Tongue (tissue), 2 donors: Measurements from ENCODE around the gene THBS2. TPM values are rescaled to one million over a fixed set of nuclear protein-coding genes. Genes with fewer than 3 reads are reported as not detected.

Experiments used
- DNase-seq: peaks from one replicate; pipeline ENCODE4 v3.0.0-alpha.2; 2015
- total RNA-seq: library from RNA; depleted of rRNA; stranded (reverse); fragments of >200 nt; gene quantifications from one replicate; pipeline ENCODE4 v1.2.3, GENCODE V29; 2014

The THBS2 gene
- total RNA-seq, 1 donor from 2014 or later, result 89.3 TPM

- no peak for DNase-seq
These were observed 5.1 kb downstream of the THBS2 start for GRCh38 chr6:169248521-169248971.

GRCh38 chr6:169247991-169248390 is 5.7 kb downstream of the THBS2 start:
- DNase-seq, result no peak

GRCh38 chr6:169247419-169247818 is 6.2 kb downstream of the THBS2 start:
- DNase-seq, result no peak

- no peak for DNase-seq
These were observed 7.2 kb downstream of the THBS2 start for GRCh38 chr6:169246445-169246844.

GRCh38 chr6:169244684-169245383 is 8.8 kb downstream of the THBS2 start:
- no peak for DNase-seq

GRCh38 chr6:169243661-169244060 is 10.0 kb downstream of the THBS2 start:
- DNase-seq, result no peak

- DNase-seq, result no peak
These were observed 10.5 kb downstream of the THBS2 start for GRCh38 chr6:169243186-169243585.

- no peak for DNase-seq
These were observed 11.8 kb downstream of the THBS2 start for GRCh38 chr6:169241688-169242350.

- DNase-seq, result no peak
These were observed 12.9 kb downstream of the THBS2 start for GRCh38 chr6:169240591-169241390.

- DNase-seq, result peak; percentile 31
These were observed 13.5 kb downstream of the THBS2 start for GRCh38 chr6:169240125-169240524.

GRCh38 chr6:169239181-169239580 is 14.5 kb downstream of the THBS2 start:
- no peak for DNase-seq

- DNase-seq, result no peak
These were observed 14.9 kb downstream of the THBS2 start for GRCh38 chr6:169238766-169239165.

GRCh38 chr6:169237496-169238134 is 16.0 kb downstream of the THBS2 start:
- DNase-seq, result no peak

- DNase-seq, result no peak
These were observed 16.7 kb downstream of the THBS2 start for GRCh38 chr6:169236988-169237387.

GRCh38 chr6:169236545-169236944 is 17.1 kb downstream of the THBS2 start:
- no peak for DNase-seq

GRCh38 chr6:169235286-169235685 is 18.4 kb downstream of the THBS2 start:
- DNase-seq, result no peak

- DNase-seq, result no peak
These were observed 19.0 kb downstream of the THBS2 start for GRCh38 chr6:169234634-169235033.

- DNase-seq, result no peak
These were observed 19.8 kb downstream of the THBS2 start for GRCh38 chr6:169233832-169234231.

GRCh38 chr6:169233181-169233580 is 20.5 kb downstream of the THBS2 start:
- DNase-seq, result no peak

- DNase-seq, result no peak
These were observed 21.1 kb downstream of the THBS2 start for GRCh38 chr6:169232507-169232931.

GRCh38 chr6:169231790-169232506 is 21.7 kb downstream of the THBS2 start:
- no peak for DNase-seq
